ENCODE data around the gene DEFB123. TPM values are rescaled to one million over a fixed set of nuclear protein-coding genes. Genes with fewer than 3 reads are reported as not detected.

DEFB123 gene
- total RNA-seq, 4 donors from 2014 or later: not detected

- no peak for DNase-seq
- Histone ChIP-seq H3K27ac (peak overlapping the region; percentile 7 to 75 (median 45)), H3K9me3 (no peaks in the 10 kb centered on the region), H3K4me1 (peaks cover 0 to 13% (median 9%) of the 10 kb centered on the region in 3 donors), H3K36me3 (no peaks in the 10 kb centered on the region), H3K27me3 (peaks cover 0 to 6% (median 0%) of the 10 kb centered on the region in 4 donors), H3K4me3 (peak overlapping the region in 1 of 4 donors; percentile 41)
- 31 to 36% methylated on average over 2 to 10 of the region's 15 CpGs for WGBS, 2 donors
- TF ChIP-seq POLR2A (IDR thresholded peaks at IDR 0.05): no peak
- TF ChIP-seq, protein P1, sequence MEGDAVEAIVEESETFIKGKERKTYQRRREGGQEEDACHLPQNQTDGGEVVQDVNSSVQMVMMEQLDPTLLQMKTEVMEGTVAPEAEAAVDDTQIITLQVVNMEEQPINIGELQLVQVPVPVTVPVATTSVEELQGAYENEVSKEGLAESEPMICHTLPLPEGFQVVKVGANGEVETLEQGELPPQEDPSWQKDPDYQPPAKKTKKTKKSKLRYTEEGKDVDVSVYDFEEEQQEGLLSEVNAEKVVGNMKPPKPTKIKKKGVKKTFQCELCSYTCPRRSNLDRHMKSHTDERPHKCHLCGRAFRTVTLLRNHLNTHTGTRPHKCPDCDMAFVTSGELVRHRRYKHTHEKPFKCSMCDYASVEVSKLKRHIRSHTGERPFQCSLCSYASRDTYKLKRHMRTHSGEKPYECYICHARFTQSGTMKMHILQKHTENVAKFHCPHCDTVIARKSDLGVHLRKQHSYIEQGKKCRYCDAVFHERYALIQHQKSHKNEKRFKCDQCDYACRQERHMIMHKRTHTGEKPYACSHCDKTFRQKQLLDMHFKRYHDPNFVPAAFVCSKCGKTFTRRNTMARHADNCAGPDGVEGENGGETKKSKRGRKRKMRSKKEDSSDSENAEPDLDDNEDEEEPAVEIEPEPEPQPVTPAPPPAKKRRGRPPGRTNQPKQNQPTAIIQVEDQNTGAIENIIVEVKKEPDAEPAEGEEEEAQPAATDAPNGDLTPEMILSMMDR (IDR thresholded peaks at IDR 0.05): no peak
- intact Hi-C loops (cut with DNase I): loop anchor here (5.0 kb wide), 1 partner anchor 35 kb away; no protein-coding TSS in a partner anchor
Measured at GRCh38 chr20:31496761-31497295, 56.4 kb downstream of the DEFB123 start.

- WGBS, 2 donors: 36 to 38% methylated on average over 4 to 6 of the region's 6 CpGs
- peaks cover 0 to 15% (median 9%) of the 10 kb centered on the region in 3 donors for H3K4me1 ChIP-seq
- peak overlapping the region in 2 of 4 donors; percentile 52 to 75 for H3K27ac ChIP-seq
- peaks cover 0 to 6% (median 0%) of the 10 kb centered on the region in 4 donors for H3K27me3 ChIP-seq
- TF ChIP-seq, protein P1 (IDR thresholded peaks at IDR 0.05): no peak
- TF ChIP-seq POLR2A (IDR thresholded peaks at IDR 0.05): no peak
- H3K36me3 ChIP-seq: no peaks in the 10 kb centered on the region
- intact Hi-C loops (cut with DNase I): loop anchor here (5.0 kb wide), 1 partner anchor 36 kb away; no protein-coding TSS in a partner anchor
- H3K4me3 ChIP-seq: no peak overlapping the region
- DNase-seq: no peak
- H3K9me3 ChIP-seq: no peaks in the 10 kb centered on the region
Measured at GRCh38 chr20:31497838-31498540, 57.6 kb downstream of the DEFB123 start.

Other genes starting within 250 kb of the DEFB123 start
- not detected for gene DEFB115, start 183.0 kb upstream of the DEFB123 start, total RNA-seq
- not detected for gene DEFB116, start 132.0 kb upstream of the DEFB123 start, total RNA-seq
- not detected for gene DEFB118, start 72.0 kb upstream of the DEFB123 start, total RNA-seq
- gene DEFB119, start 50.0 kb upstream of the DEFB123 start, total RNA-seq: not detected
- gene DEFB121, start 34.4 kb upstream of the DEFB123 start, total RNA-seq: not detected
- not detected for gene DEFB124, start 34.5 kb downstream of the DEFB123 start, total RNA-seq
- 1 to 10 TPM in 2 of 4 donors, under 1 TPM in 1, not detected in 1; 0.18 to 4.0 (median 1.3) TPM for gene REM1, start 34.7 kb downstream of the DEFB123 start, total RNA-seq
- gene HM13, start 73.8 kb downstream of the DEFB123 start, total RNA-seq: 100 to 1,000 TPM in 2 of 4 donors, 10 to 100 TPM in 2; 76.3 to 162 (median 108) TPM
- gene ID1, start 164.7 kb downstream of the DEFB123 start, total RNA-seq: 100 to 1,000 TPM; 422 to 839 (median 555) TPM
- 1 to 10 TPM in 2 of 4 donors, under 1 TPM in 1, not detected in 1; 0.83 to 3.1 (median 2.6) TPM for gene COX4I2, start 197.3 kb downstream of the DEFB123 start, total RNA-seq